Jurkat, Clone E6-1 (cell line): ENCODE measurements around the gene PGM5.

Source experiments
- DNase-seq: peaks from one replicate; pipeline ENCODE4 v3.0.0-alpha.2; 2011; ENCODE audit warnings: low read depth, low spot score
- H3K4me3 ChIP-seq: 2 replicates; pipeline ENCODE4 v1.5.1; 2011; ENCODE audit warnings: mild to moderate bottlenecking, low read length, control low read depth, moderate library complexity

PGM5 gene

GRCh38 chr9:68513385-68513784, 157.0 kb downstream of the PGM5 start:
- DNase-seq, result no peak
- H3K4me3 ChIP-seq, result no peak overlapping the region

GRCh38 chr9:68513981-68514380, 157.6 kb downstream of the PGM5 start:
- DNase-seq, result no peak

GRCh38 chr9:68515326-68516017, 159.1 kb downstream of the PGM5 start:
- DNase-seq, result no peak
- H3K4me3 ChIP-seq, result no peak overlapping the region

More at GRCh38 chr9:68513981-68514380, 157.6 kb downstream of the PGM5 start:
- no peak overlapping the region for H3K4me3 ChIP-seq

- no peak overlapping the region for H3K4me3 ChIP-seq
- no peak for DNase-seq
Measured at GRCh38 chr9:68522131-68522530, 165.7 kb downstream of the PGM5 start.

GRCh38 chr9:68522954-68523353, 166.5 kb downstream of the PGM5 start:
- H3K4me3 ChIP-seq, result no peak overlapping the region
- DNase-seq, result no peak

- no peak overlapping the region for H3K4me3 ChIP-seq
- no peak for DNase-seq
Measured at GRCh38 chr9:68523367-68523936, 167.0 kb downstream of the PGM5 start.

- H3K4me3 ChIP-seq, result no peak overlapping the region
- DNase-seq, result no peak
Measured at GRCh38 chr9:68530618-68531017, 174.2 kb downstream of the PGM5 start.

- no peak for DNase-seq
Measured at GRCh38 chr9:68532131-68532530, 175.7 kb downstream of the PGM5 start.

GRCh38 chr9:68533678-68534077, 177.3 kb downstream of the PGM5 start:
- no peak overlapping the region for H3K4me3 ChIP-seq
- no peak for DNase-seq

More at GRCh38 chr9:68532131-68532530, 175.7 kb downstream of the PGM5 start:
- no peak overlapping the region for H3K4me3 ChIP-seq

- no peak for DNase-seq
- H3K4me3 ChIP-seq, result no peak overlapping the region
Measured at GRCh38 chr9:68536876-68537615, 180.6 kb downstream of the PGM5 start.

GRCh38 chr9:68537616-68537880, 181.1 kb downstream of the PGM5 start:
- no peak overlapping the region for H3K4me3 ChIP-seq
- no peak for DNase-seq

GRCh38 chr9:68538200-68538599, 181.8 kb downstream of the PGM5 start:
- DNase-seq, result no peak

GRCh38 chr9:68540712-68541535, 184.5 kb downstream of the PGM5 start, which contains the start of gene TMEM252:
TSS of gene TMEM252 (minus strand) at chr9:68540883. CDS start at chr9:68540814, 69 bp downstream.
- no peak for DNase-seq
- H3K4me3 ChIP-seq, result no peak within 1 kb of the TSS

More at GRCh38 chr9:68538200-68538599, 181.8 kb downstream of the PGM5 start:
- no peak overlapping the region for H3K4me3 ChIP-seq

GRCh38 chr9:68541568-68541967, 185.2 kb downstream of the PGM5 start:
- no peak for DNase-seq
- H3K4me3 ChIP-seq, result no peak overlapping the region

- DNase-seq, result no peak
Measured at GRCh38 chr9:68545033-68545705, 188.8 kb downstream of the PGM5 start.

GRCh38 chr9:68546596-68547390, 190.4 kb downstream of the PGM5 start:
- no peak for DNase-seq
- no peak overlapping the region for H3K4me3 ChIP-seq

More at GRCh38 chr9:68545033-68545705, 188.8 kb downstream of the PGM5 start:
- no peak overlapping the region for H3K4me3 ChIP-seq

- no peak overlapping the region for H3K4me3 ChIP-seq
- no peak for DNase-seq
Measured at GRCh38 chr9:68547417-68547816, 191.0 kb downstream of the PGM5 start.

- DNase-seq, result no peak
- no peak overlapping the region for H3K4me3 ChIP-seq
Measured at GRCh38 chr9:68548241-68548640, 191.8 kb downstream of the PGM5 start.
